HUES64 (cell line): Measurements from ENCODE around the gene C2orf15.
A peak's percentile ranks its signal among the peaks of the same experiment; 100 is the strongest.
"Not testable (repeated sequence)": the region's sequence is repeated elsewhere in the genome, so short reads cannot be mapped to it uniquely, and the experiment has no call there.

ENCODE experiments used
- H3K27ac ChIP-seq: 2 replicates; pipeline ENCODE4 v1.7.0; 2013; ENCODE audit warnings: low read depth, low read length, inconsistent platforms
- H3K27me3 ChIP-seq: 2 replicates; pipeline ENCODE4 v1.6.1; 2013; ENCODE audit warnings: mild to moderate bottlenecking, low read length; ENCODE audit not compliant: insufficient read depth
- H3K36me3 ChIP-seq: 2 replicates; pipeline ENCODE4 v1.6.1; 2013; ENCODE audit warnings: mild to moderate bottlenecking, low read length; ENCODE audit not compliant: insufficient read depth
- H3K4me1 ChIP-seq: 2 replicates; pipeline ENCODE4 v1.6.1; 2013; ENCODE audit warnings: mild to moderate bottlenecking, low read length, moderate library complexity; ENCODE audit not compliant: insufficient read depth
- H3K4me3 ChIP-seq: 2 replicates; pipeline ENCODE4 v1.5.1; 2013; ENCODE audit warnings: mild to moderate bottlenecking, low read length, moderate library complexity
- H3K9ac ChIP-seq: 2 replicates; pipeline ENCODE4 v1.6.1; 2013; ENCODE audit warnings: mild to moderate bottlenecking, low read depth, low read length
- H3K9me3 ChIP-seq: 2 replicates; pipeline ENCODE4 v1.6.1; 2013; ENCODE audit warnings: low read depth, low read length; ENCODE audit not compliant: insufficient read depth
- WGBS: fragments of 150-250, 120-280 bp; methylation state at CpG from one replicate; pipeline ENCODE4 v1.1.7; 2013; ENCODE audit warnings: missing lambda C conversion rate; 5-methylcytosine and 5-hydroxymethylcytosine counted together

Gene C2orf15

DNA sequence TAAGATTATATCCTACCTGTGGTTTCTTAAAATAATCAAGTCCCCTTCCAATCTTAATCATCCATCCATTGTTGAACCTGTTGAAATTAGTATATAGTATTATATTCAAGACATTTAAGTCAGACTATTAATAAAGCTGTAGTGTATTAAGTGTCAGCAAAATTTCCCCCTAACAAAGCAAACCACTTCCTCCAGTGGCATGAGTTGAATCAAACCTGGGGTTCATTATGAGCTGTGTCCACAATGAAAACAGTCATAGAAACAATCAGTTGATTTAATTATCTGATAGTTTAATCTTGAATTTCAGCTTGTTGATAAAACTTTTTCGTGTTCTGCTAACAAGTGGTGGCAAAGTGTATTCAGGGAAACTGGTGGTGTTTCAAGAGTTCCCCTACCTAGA, 28.0 kb downstream of the C2orf15 start:
- H3K4me1 ChIP-seq, result no peaks in the 10 kb centered on the region
- no peak overlapping the region for H3K27ac ChIP-seq
- 87% methylated on average over 1 of the region's 1 CpG for WGBS

GRCh38 chr2:99171377-99172140, 30.1 kb downstream of the C2orf15 start:
- no peak overlapping the region for H3K27ac ChIP-seq
- peaks cover 59% of the 10 kb centered on the region for H3K36me3 ChIP-seq
- H3K27me3 ChIP-seq, result no peaks in the 10 kb centered on the region
- no peak overlapping the region for H3K9ac ChIP-seq
- WGBS, result 96% methylated on average over 7 of the region's 8 CpGs
- H3K4me1 ChIP-seq, result no peaks in the 10 kb centered on the region
- H3K4me3 ChIP-seq, result no peak overlapping the region
- no peaks in the 10 kb centered on the region for H3K9me3 ChIP-seq

More for the DNA sequence above, 28.0 kb downstream of the C2orf15 start:
- no peak overlapping the region for H3K4me3 ChIP-seq
- peaks cover 71% of the 10 kb centered on the region for H3K36me3 ChIP-seq
- H3K9ac ChIP-seq, result no peak overlapping the region
- no peaks in the 10 kb centered on the region for H3K27me3 ChIP-seq
- no peaks in the 10 kb centered on the region for H3K9me3 ChIP-seq

DNA sequence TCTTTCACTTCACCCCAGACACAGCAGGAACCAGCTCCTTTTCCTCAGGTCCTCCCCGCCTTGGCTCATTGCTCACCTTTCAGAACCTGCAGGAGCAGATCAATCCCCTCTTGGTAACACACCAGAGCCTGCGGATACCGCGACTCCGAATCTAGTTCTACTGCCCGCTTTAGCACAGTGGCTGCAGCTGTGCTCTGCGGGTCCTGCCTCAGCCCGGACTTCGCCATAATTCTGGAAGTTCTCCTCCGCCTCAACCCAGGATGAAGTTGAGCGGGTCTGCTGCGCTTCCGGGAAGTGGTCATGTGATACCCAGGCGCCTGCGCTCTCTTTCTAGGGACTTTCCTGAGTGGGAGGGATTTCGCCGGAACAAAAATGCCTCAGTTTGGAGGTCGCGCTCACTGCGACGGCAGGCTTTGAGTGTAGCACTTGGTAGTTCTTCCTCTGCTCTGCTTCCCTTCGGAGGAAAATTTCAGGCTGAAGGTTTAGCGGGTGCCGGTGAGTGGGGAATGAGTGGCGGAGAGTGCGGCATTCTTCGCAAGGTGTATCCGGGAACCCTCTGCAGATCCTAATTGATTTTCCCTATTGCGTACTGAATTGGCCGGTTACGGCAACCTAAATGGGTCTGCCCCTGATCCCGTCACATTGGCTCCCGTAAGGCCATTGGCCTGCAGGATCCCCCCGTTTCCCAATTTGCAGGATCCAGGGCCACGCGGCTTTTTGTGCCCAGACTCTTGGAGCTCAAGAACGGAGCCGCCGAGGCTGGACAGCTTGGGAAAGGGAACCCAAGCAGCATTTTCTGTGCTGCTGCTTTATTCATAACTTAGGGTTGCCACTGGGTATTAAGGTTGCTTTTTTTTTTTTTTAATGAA, 39.5 kb downstream of the C2orf15 start, which contains the start of the genes MITD1 and MRPL30:
Gene MITD1 (minus strand): TSS at position 304 of the 869 bp plus-strand sequence. CDS start 77 bp downstream, at position 227.
Gene MRPL30 (plus strand): TSS at position 430 of the 869 bp plus-strand sequence. CDS start 5,020 bp downstream, outside the sequence.
- Histone ChIP-seq H3K9me3 (no peaks in the 10 kb centered on the region), H3K36me3 (no peaks in the 10 kb centered on the region; the same call in 1 of the 2 replicates), H3K27ac (peak within 1 kb of the TSS; percentile 88), H3K9ac (peak within 1 kb of the TSS; percentile 93), H3K4me1 (peaks cover 4% of the 10 kb centered on the region; the same call in 1 of the 2 replicates), H3K4me3 (peak within 1 kb of the TSS; percentile 84), H3K27me3 (no peaks in the 10 kb centered on the region)
- under 1% methylated on average over 39 of the region's 39 CpGs for WGBS

- Histone ChIP-seq H3K27ac (peak overlapping the region; percentile 88), H3K9me3 (no peaks in the 10 kb centered on the region), H3K9ac (peak overlapping the region; percentile 93), H3K4me1 (peaks cover 4% of the 10 kb centered on the region; the same call in 1 of the 2 replicates), H3K27me3 (no peaks in the 10 kb centered on the region), H3K36me3 (peaks cover 6% of the 10 kb centered on the region), H3K4me3 (peak overlapping the region; percentile 84)
- WGBS, result 2% methylated on average over 4 of the region's 4 CpGs
Observed at GRCh38 chr2:99181624-99182000, 40.1 kb downstream of the C2orf15 start.

GRCh38 chr2:99183025-99183424, 41.5 kb downstream of the C2orf15 start:
- no peaks in the 10 kb centered on the region for H3K27me3 ChIP-seq
- peaks cover 17% of the 10 kb centered on the region for H3K36me3 ChIP-seq
- WGBS, result 93% methylated on average over 3 of the region's 3 CpGs
- H3K9ac ChIP-seq, result no peak overlapping the region
- H3K4me3 ChIP-seq, result no peak overlapping the region
- H3K27ac ChIP-seq, result no peak overlapping the region
- no peaks in the 10 kb centered on the region for H3K9me3 ChIP-seq
- H3K4me1 ChIP-seq, result peaks cover 4% of the 10 kb centered on the region; the same call in 1 of the 2 replicates

- WGBS, result 78% methylated on average over 5 of the region's 6 CpGs
- Histone ChIP-seq H3K27me3 (no peaks in the 10 kb centered on the region), H3K4me3 (no peak overlapping the region), H3K4me1 (peaks cover 4% of the 10 kb centered on the region; the same call in 1 of the 2 replicates), H3K9me3 (no peaks in the 10 kb centered on the region), H3K27ac (no peak overlapping the region), H3K9ac (no peak overlapping the region), H3K36me3 (peaks cover 35% of the 10 kb centered on the region)
Observed at GRCh38 chr2:99184811-99185210, 43.3 kb downstream of the C2orf15 start.

GRCh38 chr2:99187011-99187410, 45.5 kb downstream of the C2orf15 start:
- no peak overlapping the region for H3K4me3 ChIP-seq
- H3K4me1 ChIP-seq, result peaks cover 4% of the 10 kb centered on the region; the same call in 1 of the 2 replicates
- H3K27ac ChIP-seq, result no peak overlapping the region
- H3K9me3 ChIP-seq, result no peaks in the 10 kb centered on the region
- peaks cover 52% of the 10 kb centered on the region for H3K36me3 ChIP-seq
- H3K27me3 ChIP-seq, result no peaks in the 10 kb centered on the region
- no peak overlapping the region for H3K9ac ChIP-seq

- no peak overlapping the region for H3K27ac ChIP-seq
- H3K9me3 ChIP-seq, result no peaks in the 10 kb centered on the region
- WGBS, result 100% methylated on average over 2 of the region's 3 CpGs
- H3K4me1 ChIP-seq, result no peaks in the 10 kb centered on the region
- H3K36me3 ChIP-seq, result peaks cover 60% of the 10 kb centered on the region
- H3K4me3 ChIP-seq, result no peak overlapping the region
- H3K27me3 ChIP-seq, result no peaks in the 10 kb centered on the region
- H3K9ac ChIP-seq, result no peak overlapping the region
Observed at GRCh38 chr2:99188357-99188756, 46.9 kb downstream of the C2orf15 start.

- 77% methylated on average over 1 of the region's 1 CpG for WGBS
Observed at GRCh38 chr2:99190548-99190947, 49.0 kb downstream of the C2orf15 start.

GRCh38 chr2:99192364-99192763, 50.9 kb downstream of the C2orf15 start:
- not testable (repeated sequence) for H3K9ac ChIP-seq, H3K4me1 ChIP-seq, H3K9me3 ChIP-seq, H3K4me3 ChIP-seq, H3K27ac ChIP-seq, H3K27me3 ChIP-seq
- peaks cover 85% of the 10 kb centered on the region for H3K36me3 ChIP-seq
- WGBS, result 97% methylated on average over 4 of the region's 4 CpGs

More at GRCh38 chr2:99190548-99190947, 49.0 kb downstream of the C2orf15 start:
- Histone ChIP-seq H3K9me3 (no peaks in the 10 kb centered on the region), H3K27me3 (no peaks in the 10 kb centered on the region), H3K4me3 (no peak overlapping the region), H3K36me3 (peaks cover 81% of the 10 kb centered on the region), H3K27ac (no peak overlapping the region), H3K4me1 (no peaks in the 10 kb centered on the region), H3K9ac (no peak overlapping the region)
